ENCODE results near the gene POLR2C. TPM values are rescaled to one million over a fixed set of nuclear protein-coding genes. Genes with fewer than 3 reads are reported as not detected.

Gene POLR2C
- total RNA-seq, 2 donors from 2014 or later = 72.0 to 88.3 TPM

DNA sequence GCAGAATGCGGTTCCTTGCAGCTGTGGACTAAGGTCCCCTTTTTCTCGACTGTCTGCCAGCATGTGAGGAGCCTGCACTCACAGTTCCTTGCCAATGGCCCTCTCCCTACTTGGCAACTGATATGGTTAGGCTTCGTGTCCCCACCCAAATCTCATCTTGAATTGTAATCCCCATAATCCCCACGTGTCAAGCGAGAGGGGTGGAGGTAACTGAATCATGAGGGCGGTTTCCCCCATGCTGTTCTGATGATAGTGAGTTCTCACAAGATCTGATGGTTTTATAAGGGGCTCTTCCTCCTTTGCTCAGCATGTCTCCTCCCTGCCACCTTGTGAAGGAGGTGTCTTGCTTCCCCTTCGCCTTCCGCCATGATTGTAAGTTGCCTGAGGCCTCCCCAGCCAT is 35.2 kb upstream of the POLR2C start:
- Mint-ChIP-seq H3K4me1 (peaks cover 24% of the 10 kb centered on the region), H3K27ac (peak overlapping the region; percentile 32), H3K27me3 (ENCODE audit: insufficient read depth) (peaks cover 19% of the 10 kb centered on the region), H3K36me3 (ENCODE audit: low read depth) (peaks cover 42% of the 10 kb centered on the region), H3K4me3 (no peak overlapping the region), H3K9me3 (no peaks in the 10 kb centered on the region)
- Histone ChIP-seq H3K36me3 (ENCODE audit: control insufficient read depth, insufficient read depth, low read length) (peaks cover 44% of the 10 kb centered on the region), H3K27ac (ENCODE audit: low read depth, low read length) (no peak overlapping the region), H3K4me1 (ENCODE audit: control insufficient read depth, insufficient read depth, low read length) (peaks cover 4% of the 10 kb centered on the region), H3K9ac (ENCODE audit: extremely low read depth, low read length, poor library complexity, severe bottlenecking) (no peak overlapping the region), H3K4me3 (ENCODE audit: low read length) (no peak overlapping the region), H3K27me3 (ENCODE audit: control insufficient read depth, insufficient read depth, low read length, poor library complexity, severe bottlenecking) (peaks cover 15% of the 10 kb centered on the region), H3K9me3 (ENCODE audit: control insufficient read depth, low read length) (no peaks in the 10 kb centered on the region)
- TF ChIP-seq, protein P1, sequence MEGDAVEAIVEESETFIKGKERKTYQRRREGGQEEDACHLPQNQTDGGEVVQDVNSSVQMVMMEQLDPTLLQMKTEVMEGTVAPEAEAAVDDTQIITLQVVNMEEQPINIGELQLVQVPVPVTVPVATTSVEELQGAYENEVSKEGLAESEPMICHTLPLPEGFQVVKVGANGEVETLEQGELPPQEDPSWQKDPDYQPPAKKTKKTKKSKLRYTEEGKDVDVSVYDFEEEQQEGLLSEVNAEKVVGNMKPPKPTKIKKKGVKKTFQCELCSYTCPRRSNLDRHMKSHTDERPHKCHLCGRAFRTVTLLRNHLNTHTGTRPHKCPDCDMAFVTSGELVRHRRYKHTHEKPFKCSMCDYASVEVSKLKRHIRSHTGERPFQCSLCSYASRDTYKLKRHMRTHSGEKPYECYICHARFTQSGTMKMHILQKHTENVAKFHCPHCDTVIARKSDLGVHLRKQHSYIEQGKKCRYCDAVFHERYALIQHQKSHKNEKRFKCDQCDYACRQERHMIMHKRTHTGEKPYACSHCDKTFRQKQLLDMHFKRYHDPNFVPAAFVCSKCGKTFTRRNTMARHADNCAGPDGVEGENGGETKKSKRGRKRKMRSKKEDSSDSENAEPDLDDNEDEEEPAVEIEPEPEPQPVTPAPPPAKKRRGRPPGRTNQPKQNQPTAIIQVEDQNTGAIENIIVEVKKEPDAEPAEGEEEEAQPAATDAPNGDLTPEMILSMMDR (conservative IDR thresholded peaks at IDR 0.05) = no peak
- peak; percentile 55 for DNase-seq
- WGBS, 2 experiments (ENCODE audit: insufficient coverage in 1 of 2, insufficient read length in 1 of 2) = 74 to 82% methylated on average over 5 to 8 of the region's 8 CpGs

- Mint-ChIP-seq H3K36me3 (ENCODE audit: low read depth) (peaks cover 47% of the 10 kb centered on the region), H3K27me3 (ENCODE audit: insufficient read depth) (peaks cover 19% of the 10 kb centered on the region), H3K4me1 (peaks cover 20% of the 10 kb centered on the region), H3K9me3 (no peaks in the 10 kb centered on the region), H3K27ac (peak overlapping the region; percentile 39), H3K4me3 (no peak overlapping the region)
- Histone ChIP-seq H3K27me3 (ENCODE audit: control insufficient read depth, insufficient read depth, low read length, poor library complexity, severe bottlenecking) (peaks cover 15% of the 10 kb centered on the region), H3K27ac (ENCODE audit: low read depth, low read length) (no peak overlapping the region), H3K4me3 (ENCODE audit: low read length) (no peak overlapping the region), H3K36me3 (ENCODE audit: control insufficient read depth, insufficient read depth, low read length) (peaks cover 49% of the 10 kb centered on the region), H3K9ac (ENCODE audit: extremely low read depth, low read length, poor library complexity, severe bottlenecking) (no peak overlapping the region), H3K4me1 (ENCODE audit: control insufficient read depth, insufficient read depth, low read length) (peaks cover 4% of the 10 kb centered on the region), H3K9me3 (ENCODE audit: control insufficient read depth, low read length) (no peaks in the 10 kb centered on the region)
- no peak for DNase-seq
- TF ChIP-seq, protein P1 (conservative IDR thresholded peaks at IDR 0.05) = no peak
Measured at GRCh38 chr16:57427824-57428223, 34.7 kb upstream of the POLR2C start.

- Mint-ChIP-seq H3K27me3 (ENCODE audit: insufficient read depth) (peaks cover 4% of the 10 kb centered on the region), H3K4me1 (peaks cover 20% of the 10 kb centered on the region), H3K9me3 (no peaks in the 10 kb centered on the region), H3K4me3 (no peak overlapping the region), H3K36me3 (ENCODE audit: low read depth) (peaks cover 72% of the 10 kb centered on the region), H3K27ac (no peak overlapping the region)
- peaks cover 4% of the 10 kb centered on the region for H3K4me1 ChIP-seq (ENCODE audit: control insufficient read depth, insufficient read depth, low read length)
- TF ChIP-seq, protein P1 (conservative IDR thresholded peaks at IDR 0.05) = no peak
- H3K9me3 ChIP-seq (ENCODE audit: control insufficient read depth, low read length) = no peaks in the 10 kb centered on the region
- H3K9ac ChIP-seq (ENCODE audit: extremely low read depth, low read length, poor library complexity, severe bottlenecking) = no peak overlapping the region
- no peaks in the 10 kb centered on the region for H3K27me3 ChIP-seq (ENCODE audit: control insufficient read depth, insufficient read depth, low read length, poor library complexity, severe bottlenecking)
- WGBS, 2 experiments (ENCODE audit: insufficient coverage in 1 of 2, insufficient read length in 1 of 2) = 93 to 100% methylated on average over 4 to 5 of the region's 5 CpGs
- H3K36me3 ChIP-seq (ENCODE audit: control insufficient read depth, insufficient read depth, low read length) = peaks cover 80% of the 10 kb centered on the region
- H3K4me3 ChIP-seq (ENCODE audit: low read length) = no peak overlapping the region
- DNase-seq = no peak
- no peak overlapping the region for H3K27ac ChIP-seq (ENCODE audit: low read depth, low read length)
Measured at GRCh38 chr16:57430955-57431354, 31.5 kb upstream of the POLR2C start.

Measured in endodermal cell (in vitro differentiated cells).